Choroid plexus epithelial cell (primary cell): Measurements from ENCODE around the gene GPSM3.
"Not testable (repeated sequence)": the region's sequence is repeated elsewhere in the genome, so short reads cannot be mapped to it uniquely, and the experiment has no call there.

Source experiments
- DNase-seq: peaks from one replicate; pipeline ENCODE4 v3.0.0-alpha.2; 2010; ENCODE audit warnings: low read depth
- H3K4me3 ChIP-seq: 2 replicates; pipeline ENCODE4 v1.5.1; 2011; ENCODE audit warnings: low read depth, mild to moderate bottlenecking, control low read depth, low read length, moderate library complexity
- TF ChIP-seq, protein P1 (sequence below): conservative IDR thresholded peaks from 2 replicates; pipeline ENCODE4 v1.5.1; 2011; ENCODE audit warnings: low read depth, mild to moderate bottlenecking, control low read depth, inconsistent platforms, low read length, moderate library complexity

Gene GPSM3

GRCh38 chr6:32187009-32187709 lies 5.3 kb downstream of the GPSM3 start:
- no peak for DNase-seq
- TF ChIP-seq, protein P1, sequence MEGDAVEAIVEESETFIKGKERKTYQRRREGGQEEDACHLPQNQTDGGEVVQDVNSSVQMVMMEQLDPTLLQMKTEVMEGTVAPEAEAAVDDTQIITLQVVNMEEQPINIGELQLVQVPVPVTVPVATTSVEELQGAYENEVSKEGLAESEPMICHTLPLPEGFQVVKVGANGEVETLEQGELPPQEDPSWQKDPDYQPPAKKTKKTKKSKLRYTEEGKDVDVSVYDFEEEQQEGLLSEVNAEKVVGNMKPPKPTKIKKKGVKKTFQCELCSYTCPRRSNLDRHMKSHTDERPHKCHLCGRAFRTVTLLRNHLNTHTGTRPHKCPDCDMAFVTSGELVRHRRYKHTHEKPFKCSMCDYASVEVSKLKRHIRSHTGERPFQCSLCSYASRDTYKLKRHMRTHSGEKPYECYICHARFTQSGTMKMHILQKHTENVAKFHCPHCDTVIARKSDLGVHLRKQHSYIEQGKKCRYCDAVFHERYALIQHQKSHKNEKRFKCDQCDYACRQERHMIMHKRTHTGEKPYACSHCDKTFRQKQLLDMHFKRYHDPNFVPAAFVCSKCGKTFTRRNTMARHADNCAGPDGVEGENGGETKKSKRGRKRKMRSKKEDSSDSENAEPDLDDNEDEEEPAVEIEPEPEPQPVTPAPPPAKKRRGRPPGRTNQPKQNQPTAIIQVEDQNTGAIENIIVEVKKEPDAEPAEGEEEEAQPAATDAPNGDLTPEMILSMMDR, result no peak
- no peak overlapping the region for H3K4me3 ChIP-seq

GRCh38 chr6:32186151-32186840 lies 6.1 kb downstream of the GPSM3 start:
- H3K4me3 ChIP-seq, DNase-seq: not testable (repeated sequence)

- not testable (repeated sequence) for H3K4me3 ChIP-seq
- DNase-seq, result peak; percentile 91
These were observed 6.7 kb downstream of the GPSM3 start for GRCh38 chr6:32185681-32186131.

DNA sequence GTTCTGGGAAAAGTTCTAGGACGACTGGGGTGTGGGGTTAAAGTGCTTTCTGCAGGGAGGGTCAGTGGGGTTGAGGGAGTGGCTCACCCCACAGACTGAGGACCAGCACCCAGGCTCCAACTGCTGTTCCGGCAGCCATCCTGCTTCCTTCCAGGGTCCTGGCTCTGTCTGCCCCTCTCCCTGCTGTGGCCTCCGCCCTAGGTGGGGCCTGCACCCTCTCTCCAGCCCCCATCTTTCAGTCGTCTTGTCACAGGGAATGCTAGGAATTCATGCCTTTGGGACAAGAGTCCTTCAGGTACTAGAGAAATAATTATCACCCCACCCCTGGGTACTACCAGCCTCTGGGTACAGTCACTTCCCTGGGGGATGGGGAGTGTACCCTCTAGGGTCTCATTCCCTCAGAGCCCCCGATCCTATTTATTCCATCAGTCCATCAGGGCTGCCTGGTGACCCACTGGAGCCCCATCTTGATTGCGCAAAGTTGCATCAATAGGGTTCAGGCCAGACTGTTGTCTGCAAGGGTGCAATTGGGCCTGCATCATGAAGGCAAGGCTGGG lies 8.3 kb downstream of the GPSM3 start, which contains the start of gene AGER:
TSS of gene AGER (minus strand) at position 170 of the 557 bp plus-strand sequence. CDS start at position 139, 31 bp downstream.
- no peak for DNase-seq
- TF ChIP-seq, protein P1, result no peak
- H3K4me3 ChIP-seq, result no peak within 1 kb of the TSS

- no peak overlapping the region for H3K4me3 ChIP-seq
- DNase-seq, result no peak
- TF ChIP-seq, protein P1, result no peak
These were observed 8.9 kb downstream of the GPSM3 start for GRCh38 chr6:32183483-32184083.

DNA sequence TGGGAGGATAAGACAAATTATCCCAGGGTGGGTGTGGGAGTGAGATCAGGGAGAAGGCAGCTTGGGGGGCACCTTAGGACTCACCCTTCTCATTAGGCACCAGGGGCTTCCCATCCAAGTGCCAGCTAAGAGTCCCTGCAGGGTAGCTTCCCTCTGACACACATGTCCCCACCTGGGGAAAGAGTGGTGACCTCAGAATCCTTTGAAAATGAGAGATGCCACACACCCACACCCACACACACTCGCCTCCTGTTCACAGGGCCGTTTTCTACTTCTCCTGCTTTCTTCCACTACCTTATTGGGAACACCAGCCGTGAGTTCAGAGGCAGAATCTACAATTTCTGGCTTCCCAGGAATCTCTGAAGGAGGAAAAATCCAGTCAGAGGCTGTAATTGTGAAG lies 9.4 kb downstream of the GPSM3 start:
- no peak overlapping the region for H3K4me3 ChIP-seq
- TF ChIP-seq, protein P1, result no peak
- DNase-seq, result no peak

DNA sequence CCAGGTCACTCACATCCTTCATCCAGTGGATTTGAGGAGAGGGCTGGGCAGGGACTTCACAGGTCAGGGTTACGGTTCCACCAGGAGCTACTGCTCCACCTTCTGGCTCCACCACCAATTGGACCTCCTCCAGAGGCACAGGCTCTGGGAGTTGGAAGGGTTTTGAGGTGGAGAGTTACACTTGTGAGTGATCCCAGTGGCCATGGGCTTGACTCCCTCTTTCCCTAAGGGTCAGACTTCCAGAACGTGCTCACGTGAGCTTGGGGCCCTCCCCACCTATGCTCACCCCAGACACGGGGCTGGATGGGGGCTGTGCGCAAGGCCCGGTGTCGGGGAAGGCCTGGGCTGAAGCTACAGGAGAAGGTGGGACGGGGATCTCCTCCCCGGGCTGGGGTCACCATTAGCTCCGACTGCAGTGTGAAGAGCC lies 9.9 kb downstream of the GPSM3 start:
- TF ChIP-seq, protein P1, result no peak
- no peak for DNase-seq
- H3K4me3 ChIP-seq, result no peak overlapping the region
